ENCODE results near the gene TMEM167A.

TMEM167A gene

DNA sequence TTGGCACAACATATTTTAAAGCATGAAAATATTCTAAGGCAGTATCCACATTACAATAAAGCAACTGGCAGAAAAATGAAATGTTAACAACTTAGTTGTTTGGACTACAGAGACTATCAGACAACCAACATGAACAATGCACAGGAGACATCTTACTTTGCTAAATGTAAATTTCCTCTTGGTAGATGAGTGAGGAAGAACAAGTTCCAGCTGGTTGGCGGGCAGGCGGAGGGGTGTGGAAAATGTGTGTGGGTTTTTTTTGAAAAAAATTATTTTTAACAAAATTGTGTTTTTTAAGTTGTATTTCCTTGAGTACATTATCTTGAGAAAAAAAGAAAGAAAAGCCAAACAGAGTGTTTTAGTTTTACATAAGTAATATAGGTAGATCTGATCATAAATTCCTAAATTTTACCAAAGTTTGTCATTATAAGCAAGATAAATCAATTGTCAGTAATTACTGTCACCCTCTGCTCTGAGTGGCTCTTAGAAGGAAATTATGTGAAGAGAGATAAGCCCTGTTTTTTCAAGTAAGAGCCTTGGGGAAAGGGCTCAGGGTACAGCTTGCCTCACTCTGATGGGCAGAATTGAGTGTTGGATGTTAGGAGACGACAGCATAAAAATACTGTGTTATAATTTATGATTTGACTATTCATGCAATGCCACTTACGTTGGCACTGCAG lies 42.5 kb downstream of the TMEM167A start:
- TF ChIP-seq, protein P1, sequence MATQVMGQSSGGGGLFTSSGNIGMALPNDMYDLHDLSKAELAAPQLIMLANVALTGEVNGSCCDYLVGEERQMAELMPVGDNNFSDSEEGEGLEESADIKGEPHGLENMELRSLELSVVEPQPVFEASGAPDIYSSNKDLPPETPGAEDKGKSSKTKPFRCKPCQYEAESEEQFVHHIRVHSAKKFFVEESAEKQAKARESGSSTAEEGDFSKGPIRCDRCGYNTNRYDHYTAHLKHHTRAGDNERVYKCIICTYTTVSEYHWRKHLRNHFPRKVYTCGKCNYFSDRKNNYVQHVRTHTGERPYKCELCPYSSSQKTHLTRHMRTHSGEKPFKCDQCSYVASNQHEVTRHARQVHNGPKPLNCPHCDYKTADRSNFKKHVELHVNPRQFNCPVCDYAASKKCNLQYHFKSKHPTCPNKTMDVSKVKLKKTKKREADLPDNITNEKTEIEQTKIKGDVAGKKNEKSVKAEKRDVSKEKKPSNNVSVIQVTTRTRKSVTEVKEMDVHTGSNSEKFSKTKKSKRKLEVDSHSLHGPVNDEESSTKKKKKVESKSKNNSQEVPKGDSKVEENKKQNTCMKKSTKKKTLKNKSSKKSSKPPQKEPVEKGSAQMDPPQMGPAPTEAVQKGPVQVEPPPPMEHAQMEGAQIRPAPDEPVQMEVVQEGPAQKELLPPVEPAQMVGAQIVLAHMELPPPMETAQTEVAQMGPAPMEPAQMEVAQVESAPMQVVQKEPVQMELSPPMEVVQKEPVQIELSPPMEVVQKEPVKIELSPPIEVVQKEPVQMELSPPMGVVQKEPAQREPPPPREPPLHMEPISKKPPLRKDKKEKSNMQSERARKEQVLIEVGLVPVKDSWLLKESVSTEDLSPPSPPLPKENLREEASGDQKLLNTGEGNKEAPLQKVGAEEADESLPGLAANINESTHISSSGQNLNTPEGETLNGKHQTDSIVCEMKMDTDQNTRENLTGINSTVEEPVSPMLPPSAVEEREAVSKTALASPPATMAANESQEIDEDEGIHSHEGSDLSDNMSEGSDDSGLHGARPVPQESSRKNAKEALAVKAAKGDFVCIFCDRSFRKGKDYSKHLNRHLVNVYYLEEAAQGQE (IDR thresholded peaks at IDR 0.05; ENCODE audit: insufficient read depth in 1 of 2, low read depth in 2 of 2, low read length in 2 of 2) = no peak
- TF ChIP-seq TAF1 (IDR thresholded peaks at IDR 0.05; ENCODE audit: borderline replicate concordance, insufficient read depth, low read length) (no peak), FOXP2 (optimal IDR thresholded peaks at IDR 0.05; ENCODE audit: borderline replicate concordance, extremely low read depth, extremely low read length, insufficient read depth) (no peak), POLR2AphosphoS5 (IDR thresholded peaks at IDR 0.05; ENCODE audit: low read depth, low read length) (no peak), SIN3A (IDR thresholded peaks at IDR 0.05; ENCODE audit: borderline replicate concordance, insufficient read depth, low read length) (no peak)

DNA sequence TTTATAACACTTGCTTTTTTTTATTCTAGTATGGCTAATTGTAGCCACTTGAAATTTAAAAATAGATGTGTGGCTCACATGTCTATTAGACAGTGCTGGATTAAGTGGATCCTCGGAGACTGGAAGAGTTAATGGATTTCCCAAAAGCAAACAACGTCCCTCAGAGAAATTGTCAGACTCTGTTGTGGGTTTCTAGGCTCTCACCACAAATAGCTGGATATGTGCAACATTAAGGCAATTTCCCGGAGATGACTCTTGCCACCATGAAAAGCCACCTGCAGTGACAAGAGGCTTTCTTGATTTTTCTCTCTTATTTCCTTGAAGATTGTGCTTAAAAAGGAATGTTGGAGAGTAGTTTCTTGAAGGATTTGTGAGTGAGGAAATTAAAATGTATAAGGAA lies 43.2 kb downstream of the TMEM167A start:
- TF ChIP-seq SIN3A (IDR thresholded peaks at IDR 0.05; ENCODE audit: borderline replicate concordance, insufficient read depth, low read length) = no peak
- TF ChIP-seq POLR2AphosphoS5 (IDR thresholded peaks at IDR 0.05; ENCODE audit: low read depth, low read length) = no peak
- TF ChIP-seq, protein P1 (IDR thresholded peaks at IDR 0.05; ENCODE audit: insufficient read depth in 1 of 2, low read depth in 2 of 2, low read length in 2 of 2) = no peak
- no peak for TF ChIP-seq FOXP2 (optimal IDR thresholded peaks at IDR 0.05; ENCODE audit: borderline replicate concordance, extremely low read depth, extremely low read length, insufficient read depth)
- TF ChIP-seq TAF1 (IDR thresholded peaks at IDR 0.05; ENCODE audit: borderline replicate concordance, insufficient read depth, low read length) = no peak

DNA sequence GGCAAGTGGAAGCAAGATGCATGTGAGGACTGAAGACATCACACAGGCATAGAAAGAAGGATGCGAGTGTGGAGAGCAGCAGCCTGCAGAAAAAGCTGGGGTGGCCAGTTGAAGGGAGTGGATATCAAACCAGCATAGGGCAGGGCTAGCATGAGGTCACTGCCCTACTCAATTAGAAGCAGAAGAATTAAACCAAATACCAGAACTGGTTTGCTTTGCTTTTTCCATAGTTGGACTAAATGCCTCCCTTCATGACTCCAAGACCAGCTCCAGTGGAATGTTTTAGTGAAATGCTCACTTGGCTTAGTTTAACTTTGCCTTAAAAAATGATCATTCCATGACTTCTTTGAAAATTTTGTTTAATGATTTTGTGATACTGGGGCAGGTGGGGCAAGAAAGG lies 45.8 kb downstream of the TMEM167A start:
- no peak for TF ChIP-seq FOXP2 (optimal IDR thresholded peaks at IDR 0.05; ENCODE audit: borderline replicate concordance, extremely low read depth, extremely low read length, insufficient read depth)
- no peak for TF ChIP-seq SIN3A (IDR thresholded peaks at IDR 0.05; ENCODE audit: borderline replicate concordance, insufficient read depth, low read length)
- TF ChIP-seq POLR2AphosphoS5 (IDR thresholded peaks at IDR 0.05; ENCODE audit: low read depth, low read length) = no peak
- TF ChIP-seq TAF1 (IDR thresholded peaks at IDR 0.05; ENCODE audit: borderline replicate concordance, insufficient read depth, low read length) = no peak
- TF ChIP-seq, protein P1 (IDR thresholded peaks at IDR 0.05; ENCODE audit: insufficient read depth in 1 of 2, low read depth in 2 of 2, low read length in 2 of 2) = no peak

DNA sequence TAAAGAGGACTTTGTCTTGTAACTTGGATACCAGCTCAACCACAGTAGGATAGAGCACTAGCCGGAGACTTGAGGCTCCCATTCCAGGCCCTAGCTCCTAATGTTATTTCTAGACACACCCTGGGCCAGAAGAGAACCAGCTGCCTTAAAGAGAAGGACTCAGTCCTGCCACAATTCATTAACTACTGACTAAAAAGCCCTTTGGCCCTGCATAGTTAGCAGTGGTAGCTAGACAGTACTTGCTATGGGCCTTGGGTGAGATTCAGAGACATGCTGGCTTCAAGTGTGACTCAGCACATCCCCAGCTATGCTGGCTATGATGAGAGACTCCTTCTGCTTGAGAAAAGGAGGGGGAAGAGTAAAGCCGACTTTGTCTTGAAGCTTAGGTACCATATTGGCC lies 47.3 kb downstream of the TMEM167A start:
- TF ChIP-seq POLR2AphosphoS5 (IDR thresholded peaks at IDR 0.05; ENCODE audit: low read depth, low read length) (no peak), SIN3A (IDR thresholded peaks at IDR 0.05; ENCODE audit: borderline replicate concordance, insufficient read depth, low read length) (no peak), FOXP2 (optimal IDR thresholded peaks at IDR 0.05; ENCODE audit: borderline replicate concordance, extremely low read depth, extremely low read length, insufficient read depth) (no peak), TAF1 (IDR thresholded peaks at IDR 0.05; ENCODE audit: borderline replicate concordance, insufficient read depth, low read length) (no peak)
- TF ChIP-seq, protein P1 (IDR thresholded peaks at IDR 0.05; ENCODE audit: insufficient read depth in 1 of 2, low read depth in 2 of 2, low read length in 2 of 2) = no peak
